GM23338 (cell line): ENCODE results near the gene RER1. TPM values are rescaled to one million over a fixed set of nuclear protein-coding genes. Genes with fewer than 3 reads are reported as not detected.

Source experiments
- ATAC-seq: fragments of 200-7000 bp; cut with Tn5 transposase; 3 replicates; pipeline ENCODE4 v1.9.1; 2020
- DNase-seq: peaks from one replicate; pipeline ENCODE4 v3.0.0-alpha.2; 2015; ENCODE audit warnings: low spot score
- H2AFZ ChIP-seq: fragments of 200-600 bp; sonication (generic); 2 replicates; pipeline ENCODE4 v1.8.0; 2016; ENCODE audit warnings: antibody characterized with exemption, mild to moderate bottlenecking, moderate library complexity
- H3F3A ChIP-seq: fragments of 200-600 bp; sonication (generic); replicated peaks from 2 replicates; pipeline ENCODE4 v1.8.0; 2017; ENCODE audit warnings: antibody characterized with exemption, mixed run types, low read depth
- H3K27ac ChIP-seq: fragments of 200-600 bp; sonication (generic); 2 replicates; pipeline ENCODE4 v1.6.1; 2016; ENCODE audit warnings: low read depth
- H3K27me3 ChIP-seq: fragments of 200-600 bp; sonication (generic); 2 replicates; pipeline ENCODE4 v1.8.0; 2016; ENCODE audit warnings: mild to moderate bottlenecking, mixed run types, moderate library complexity; ENCODE audit not compliant: insufficient read depth
- H3K36me3 ChIP-seq: fragments of 200-600 bp; sonication (generic); 2 replicates; pipeline ENCODE4 v1.8.0; 2016; ENCODE audit warnings: mild to moderate bottlenecking; ENCODE audit not compliant: insufficient read depth
- H3K4me1 ChIP-seq: fragments of 200-600 bp; sonication (generic); 2 replicates; pipeline ENCODE4 v1.8.0; 2016; ENCODE audit warnings: mild to moderate bottlenecking, moderate library complexity; ENCODE audit not compliant: insufficient read depth
- H3K4me2 ChIP-seq: fragments of 200-600 bp; sonication (generic); 2 replicates; pipeline ENCODE4 v1.7.1; 2017; ENCODE audit warnings: mixed run types
- H3K4me3 ChIP-seq: fragments of 200-600 bp; sonication (generic); 2 replicates; pipeline ENCODE4 v1.6.1; 2016; ENCODE audit warnings: mixed run types
- H3K79me2 ChIP-seq: fragments of 200-600 bp; sonication (generic); replicated peaks from 2 replicates; pipeline ENCODE4 v1.8.0; 2017; ENCODE audit warnings: mild to moderate bottlenecking; ENCODE audit not compliant: insufficient read depth
- H3K9me2 ChIP-seq: fragments of 200-600 bp; sonication (generic); 2 replicates; pipeline ENCODE4 v1.8.0; 2017; ENCODE audit not compliant: insufficient read depth
- H4K20me1 ChIP-seq: fragments of 200-600 bp; sonication (generic); replicated peaks from 2 replicates; pipeline ENCODE4 v1.8.0; 2017; ENCODE audit warnings: mild to moderate bottlenecking; ENCODE audit not compliant: insufficient read depth
- H3K27ac Mint-ChIP-seq: 2 replicates; pipeline ENCODE4 v1.8.0; 2020; ENCODE audit warnings: inconsistent platforms, mild to moderate bottlenecking, moderate library complexity, mixed read lengths
- H3K27me3 Mint-ChIP-seq: 3 replicates; pipeline ENCODE4 v1.8.0; 2022; ENCODE audit warnings: low read depth, mild to moderate bottlenecking, moderate library complexity, mixed read lengths, inconsistent platforms; ENCODE audit not compliant: insufficient read depth, poor library complexity
- H3K36me3 Mint-ChIP-seq: 3 replicates; pipeline ENCODE4 v1.8.0; 2021; ENCODE audit warnings: low read depth, mild to moderate bottlenecking, inconsistent platforms, moderate library complexity, mixed read lengths
- H3K4me1 Mint-ChIP-seq: 3 replicates; pipeline ENCODE4 v1.8.0; 2020; ENCODE audit warnings: mild to moderate bottlenecking, inconsistent platforms, mixed read lengths
- H3K4me3 Mint-ChIP-seq: 3 replicates; pipeline ENCODE4 v1.8.0; 2021; ENCODE audit warnings: moderate library complexity, mild to moderate bottlenecking, inconsistent platforms, mixed read lengths
- H3K9me3 Mint-ChIP-seq: 3 replicates; pipeline ENCODE4 v1.8.0; 2020; ENCODE audit warnings: moderate library complexity, mild to moderate bottlenecking, inconsistent platforms, mixed read lengths
- CREB1 ChIP-seq: fragments of 250-450 bp; sonication (Bioruptor Pico); IDR thresholded peaks from 2 replicates; pipeline ENCODE4 v1.5.0; 2020; ENCODE audit warnings: low read depth, mild to moderate bottlenecking, moderate library complexity
- EZH2 ChIP-seq: fragments of 200-600 bp; sonication (generic); IDR thresholded peaks from one replicate; pipeline ENCODE4 v1.8.0; 2017; ENCODE audit warnings: antibody characterized with exemption, mild to moderate bottlenecking, low read depth; ENCODE audit not compliant: unreplicated experiment
- EZH2phosphoT487 ChIP-seq: fragments of 200-600 bp; sonication (generic); IDR thresholded peaks from one replicate; pipeline ENCODE4 v1.8.1; 2018; ENCODE audit warnings: antibody characterized with exemption; ENCODE audit not compliant: unreplicated experiment
- JUNB ChIP-seq: IDR thresholded peaks from one replicate; pipeline ENCODE4 v1.6.1; 2016; ENCODE audit warnings: antibody characterized with exemption; ENCODE audit not compliant: unreplicated experiment
- NANOG ChIP-seq: IDR thresholded peaks from 2 replicates; pipeline ENCODE4 v1.6.1; 2016; ENCODE audit warnings: antibody characterized with exemption, borderline replicate concordance
- POLR2AphosphoS5 ChIP-seq: IDR thresholded peaks from 2 replicates; pipeline ENCODE4 v1.6.1; 2016; ENCODE audit warnings: antibody characterized with exemption, low read depth
- STAT1 ChIP-seq: IDR thresholded peaks from one replicate; pipeline ENCODE4 v1.6.1; 2016; ENCODE audit warnings: antibody characterized with exemption; ENCODE audit not compliant: unreplicated experiment
- ZNF114 ChIP-seq: fragments of 250-450 bp; sonication (Bioruptor Pico); IDR thresholded peaks from 2 replicates; pipeline ENCODE4 v1.5.0; 2020; ENCODE audit warnings: mild to moderate bottlenecking, moderate library complexity
- ZNF331 ChIP-seq: fragments of 250-450 bp; sonication (Bioruptor Pico); IDR thresholded peaks from 2 replicates; pipeline ENCODE4 v1.5.0; 2020; ENCODE audit warnings: low read depth, mild to moderate bottlenecking, moderate library complexity
- polyA plus RNA-seq: library from polyadenylated mRNA; unstranded; fragments of >200 nt; fragmentation: Nextera tagmentation; extraction: Ambion mirVana; gene quantifications from 2 replicates; pipeline ENCODE4 v1.2.1, GENCODE V29; 2016
- total RNA-seq: library from RNA; depleted of rRNA; stranded (reverse); fragments of >200 nt; shearing (Covaris generic); gene quantifications from 2 replicates; pipeline ENCODE4 v1.2.3, GENCODE V29; 2014
- TF ChIP-seq, protein P1 (sequence below): IDR thresholded peaks from 2 replicates; pipeline ENCODE4 v1.6.1; 2016; ENCODE audit warnings: antibody characterized with exemption
- TF ChIP-seq, protein P2 (sequence below), 2 experiments: fragments of 200-600 bp in 1 of 2; sonication (generic) in 1 of 2; conservative IDR thresholded peaks; 2 replicates each; pipeline versions ENCODE4 v1.5.1 to v1.6.1; 2016 to 2017; ENCODE audit warnings: antibody characterized with exemption in 2 of 2, low read depth in 2 of 2, mild to moderate bottlenecking in 2 of 2, moderate library complexity in 1 of 2
- TF ChIP-seq, protein P3 (sequence below): IDR thresholded peaks from one replicate; pipeline ENCODE4 v1.6.1; 2018; ENCODE audit warnings: antibody characterized with exemption; ENCODE audit not compliant: unreplicated experiment
- TF ChIP-seq, protein P4 (sequence below): fragments of 250-450 bp; sonication (Bioruptor Pico); IDR thresholded peaks from 2 replicates; pipeline ENCODE4 v1.5.0; 2020; ENCODE audit warnings: mild to moderate bottlenecking, moderate library complexity

Gene RER1
- total and polyA plus RNA-seq, 2 experiments from 2014 or later: 58.4 to 99.5 TPM

DNA sequence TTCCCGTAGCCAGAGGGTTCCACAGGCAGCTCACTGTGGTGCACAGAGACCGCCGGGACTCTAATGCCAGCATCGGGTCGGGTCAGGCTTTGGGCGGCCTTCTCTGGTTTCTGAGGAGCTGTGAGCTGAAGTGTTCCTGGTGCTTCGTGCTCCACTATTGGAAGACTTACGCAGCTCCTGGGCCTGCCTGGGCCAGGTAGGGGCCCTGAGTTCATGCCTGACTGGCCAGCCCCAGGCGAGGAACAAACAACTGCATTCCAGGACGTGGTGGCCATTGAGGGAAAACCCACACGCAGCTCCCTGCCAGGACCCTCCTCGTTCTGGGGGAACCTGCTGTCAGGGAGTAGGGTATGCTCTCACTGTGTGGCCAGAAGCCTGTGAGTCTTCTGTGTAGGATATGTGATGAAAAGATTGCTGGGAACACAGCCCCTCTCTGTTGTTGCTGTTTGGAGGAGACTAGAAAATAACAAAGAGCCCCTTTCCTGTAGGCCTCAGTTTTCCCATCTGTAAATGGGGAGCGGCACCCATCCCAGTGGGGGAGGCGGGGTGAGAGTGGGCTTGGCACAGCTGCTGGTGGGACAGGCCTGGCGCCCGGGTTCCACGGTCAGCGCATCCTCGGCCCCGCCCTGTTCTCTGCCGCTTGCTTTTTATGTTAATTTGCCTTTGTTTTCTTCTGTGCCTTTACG lies 8.4 kb downstream of the RER1 start:
- H3F3A ChIP-seq: peaks cover 14% of the 10 kb centered on the region; the same call in 1 of the 2 replicates
- no peak overlapping the region for H3K4me2 ChIP-seq
- no peaks in the 10 kb centered on the region for H3K9me2 ChIP-seq
- no peaks in the 10 kb centered on the region; the same call in 2 of the 3 replicates for H3K4me1 Mint-ChIP-seq
- H3K9me3 Mint-ChIP-seq: no peaks in the 10 kb centered on the region; the same call in 2 of the 3 replicates
- H3K27me3 Mint-ChIP-seq: peaks cover 4% of the 10 kb centered on the region
- H3K4me1 ChIP-seq: no peaks in the 10 kb centered on the region
- H3K4me3 ChIP-seq: no peak overlapping the region
- H3K27ac Mint-ChIP-seq: no peak overlapping the region
- no peak overlapping the region for H2AFZ ChIP-seq
- H3K36me3 ChIP-seq: no peaks in the 10 kb centered on the region; the same call in none of the 2 replicates
- H3K4me3 Mint-ChIP-seq: no peak overlapping the region
- H3K27ac ChIP-seq: no peak overlapping the region
- TF ChIP-seq, protein P1, sequence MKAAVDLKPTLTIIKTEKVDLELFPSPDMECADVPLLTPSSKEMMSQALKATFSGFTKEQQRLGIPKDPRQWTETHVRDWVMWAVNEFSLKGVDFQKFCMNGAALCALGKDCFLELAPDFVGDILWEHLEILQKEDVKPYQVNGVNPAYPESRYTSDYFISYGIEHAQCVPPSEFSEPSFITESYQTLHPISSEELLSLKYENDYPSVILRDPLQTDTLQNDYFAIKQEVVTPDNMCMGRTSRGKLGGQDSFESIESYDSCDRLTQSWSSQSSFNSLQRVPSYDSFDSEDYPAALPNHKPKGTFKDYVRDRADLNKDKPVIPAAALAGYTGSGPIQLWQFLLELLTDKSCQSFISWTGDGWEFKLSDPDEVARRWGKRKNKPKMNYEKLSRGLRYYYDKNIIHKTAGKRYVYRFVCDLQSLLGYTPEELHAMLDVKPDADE: no peak
- TF ChIP-seq, protein P2, sequence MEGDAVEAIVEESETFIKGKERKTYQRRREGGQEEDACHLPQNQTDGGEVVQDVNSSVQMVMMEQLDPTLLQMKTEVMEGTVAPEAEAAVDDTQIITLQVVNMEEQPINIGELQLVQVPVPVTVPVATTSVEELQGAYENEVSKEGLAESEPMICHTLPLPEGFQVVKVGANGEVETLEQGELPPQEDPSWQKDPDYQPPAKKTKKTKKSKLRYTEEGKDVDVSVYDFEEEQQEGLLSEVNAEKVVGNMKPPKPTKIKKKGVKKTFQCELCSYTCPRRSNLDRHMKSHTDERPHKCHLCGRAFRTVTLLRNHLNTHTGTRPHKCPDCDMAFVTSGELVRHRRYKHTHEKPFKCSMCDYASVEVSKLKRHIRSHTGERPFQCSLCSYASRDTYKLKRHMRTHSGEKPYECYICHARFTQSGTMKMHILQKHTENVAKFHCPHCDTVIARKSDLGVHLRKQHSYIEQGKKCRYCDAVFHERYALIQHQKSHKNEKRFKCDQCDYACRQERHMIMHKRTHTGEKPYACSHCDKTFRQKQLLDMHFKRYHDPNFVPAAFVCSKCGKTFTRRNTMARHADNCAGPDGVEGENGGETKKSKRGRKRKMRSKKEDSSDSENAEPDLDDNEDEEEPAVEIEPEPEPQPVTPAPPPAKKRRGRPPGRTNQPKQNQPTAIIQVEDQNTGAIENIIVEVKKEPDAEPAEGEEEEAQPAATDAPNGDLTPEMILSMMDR (conservative IDR thresholded peaks at IDR 0.05; ENCODE audit: low read depth in 2 of 2): no peak
- TF ChIP-seq ZNF114 (CRISPR knock-in tag) (no peak), STAT1 (no peak), POLR2AphosphoS5 (no peak), EZH2phosphoT487 (no peak), NANOG (no peak), EZH2 (no peak), CREB1 (CRISPR knock-in tag) (no peak), JUNB (no peak), ZNF331 (CRISPR knock-in tag) (no peak)
- TF ChIP-seq, protein P3, sequence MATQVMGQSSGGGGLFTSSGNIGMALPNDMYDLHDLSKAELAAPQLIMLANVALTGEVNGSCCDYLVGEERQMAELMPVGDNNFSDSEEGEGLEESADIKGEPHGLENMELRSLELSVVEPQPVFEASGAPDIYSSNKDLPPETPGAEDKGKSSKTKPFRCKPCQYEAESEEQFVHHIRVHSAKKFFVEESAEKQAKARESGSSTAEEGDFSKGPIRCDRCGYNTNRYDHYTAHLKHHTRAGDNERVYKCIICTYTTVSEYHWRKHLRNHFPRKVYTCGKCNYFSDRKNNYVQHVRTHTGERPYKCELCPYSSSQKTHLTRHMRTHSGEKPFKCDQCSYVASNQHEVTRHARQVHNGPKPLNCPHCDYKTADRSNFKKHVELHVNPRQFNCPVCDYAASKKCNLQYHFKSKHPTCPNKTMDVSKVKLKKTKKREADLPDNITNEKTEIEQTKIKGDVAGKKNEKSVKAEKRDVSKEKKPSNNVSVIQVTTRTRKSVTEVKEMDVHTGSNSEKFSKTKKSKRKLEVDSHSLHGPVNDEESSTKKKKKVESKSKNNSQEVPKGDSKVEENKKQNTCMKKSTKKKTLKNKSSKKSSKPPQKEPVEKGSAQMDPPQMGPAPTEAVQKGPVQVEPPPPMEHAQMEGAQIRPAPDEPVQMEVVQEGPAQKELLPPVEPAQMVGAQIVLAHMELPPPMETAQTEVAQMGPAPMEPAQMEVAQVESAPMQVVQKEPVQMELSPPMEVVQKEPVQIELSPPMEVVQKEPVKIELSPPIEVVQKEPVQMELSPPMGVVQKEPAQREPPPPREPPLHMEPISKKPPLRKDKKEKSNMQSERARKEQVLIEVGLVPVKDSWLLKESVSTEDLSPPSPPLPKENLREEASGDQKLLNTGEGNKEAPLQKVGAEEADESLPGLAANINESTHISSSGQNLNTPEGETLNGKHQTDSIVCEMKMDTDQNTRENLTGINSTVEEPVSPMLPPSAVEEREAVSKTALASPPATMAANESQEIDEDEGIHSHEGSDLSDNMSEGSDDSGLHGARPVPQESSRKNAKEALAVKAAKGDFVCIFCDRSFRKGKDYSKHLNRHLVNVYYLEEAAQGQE: no peak
- TF ChIP-seq, protein P4, sequence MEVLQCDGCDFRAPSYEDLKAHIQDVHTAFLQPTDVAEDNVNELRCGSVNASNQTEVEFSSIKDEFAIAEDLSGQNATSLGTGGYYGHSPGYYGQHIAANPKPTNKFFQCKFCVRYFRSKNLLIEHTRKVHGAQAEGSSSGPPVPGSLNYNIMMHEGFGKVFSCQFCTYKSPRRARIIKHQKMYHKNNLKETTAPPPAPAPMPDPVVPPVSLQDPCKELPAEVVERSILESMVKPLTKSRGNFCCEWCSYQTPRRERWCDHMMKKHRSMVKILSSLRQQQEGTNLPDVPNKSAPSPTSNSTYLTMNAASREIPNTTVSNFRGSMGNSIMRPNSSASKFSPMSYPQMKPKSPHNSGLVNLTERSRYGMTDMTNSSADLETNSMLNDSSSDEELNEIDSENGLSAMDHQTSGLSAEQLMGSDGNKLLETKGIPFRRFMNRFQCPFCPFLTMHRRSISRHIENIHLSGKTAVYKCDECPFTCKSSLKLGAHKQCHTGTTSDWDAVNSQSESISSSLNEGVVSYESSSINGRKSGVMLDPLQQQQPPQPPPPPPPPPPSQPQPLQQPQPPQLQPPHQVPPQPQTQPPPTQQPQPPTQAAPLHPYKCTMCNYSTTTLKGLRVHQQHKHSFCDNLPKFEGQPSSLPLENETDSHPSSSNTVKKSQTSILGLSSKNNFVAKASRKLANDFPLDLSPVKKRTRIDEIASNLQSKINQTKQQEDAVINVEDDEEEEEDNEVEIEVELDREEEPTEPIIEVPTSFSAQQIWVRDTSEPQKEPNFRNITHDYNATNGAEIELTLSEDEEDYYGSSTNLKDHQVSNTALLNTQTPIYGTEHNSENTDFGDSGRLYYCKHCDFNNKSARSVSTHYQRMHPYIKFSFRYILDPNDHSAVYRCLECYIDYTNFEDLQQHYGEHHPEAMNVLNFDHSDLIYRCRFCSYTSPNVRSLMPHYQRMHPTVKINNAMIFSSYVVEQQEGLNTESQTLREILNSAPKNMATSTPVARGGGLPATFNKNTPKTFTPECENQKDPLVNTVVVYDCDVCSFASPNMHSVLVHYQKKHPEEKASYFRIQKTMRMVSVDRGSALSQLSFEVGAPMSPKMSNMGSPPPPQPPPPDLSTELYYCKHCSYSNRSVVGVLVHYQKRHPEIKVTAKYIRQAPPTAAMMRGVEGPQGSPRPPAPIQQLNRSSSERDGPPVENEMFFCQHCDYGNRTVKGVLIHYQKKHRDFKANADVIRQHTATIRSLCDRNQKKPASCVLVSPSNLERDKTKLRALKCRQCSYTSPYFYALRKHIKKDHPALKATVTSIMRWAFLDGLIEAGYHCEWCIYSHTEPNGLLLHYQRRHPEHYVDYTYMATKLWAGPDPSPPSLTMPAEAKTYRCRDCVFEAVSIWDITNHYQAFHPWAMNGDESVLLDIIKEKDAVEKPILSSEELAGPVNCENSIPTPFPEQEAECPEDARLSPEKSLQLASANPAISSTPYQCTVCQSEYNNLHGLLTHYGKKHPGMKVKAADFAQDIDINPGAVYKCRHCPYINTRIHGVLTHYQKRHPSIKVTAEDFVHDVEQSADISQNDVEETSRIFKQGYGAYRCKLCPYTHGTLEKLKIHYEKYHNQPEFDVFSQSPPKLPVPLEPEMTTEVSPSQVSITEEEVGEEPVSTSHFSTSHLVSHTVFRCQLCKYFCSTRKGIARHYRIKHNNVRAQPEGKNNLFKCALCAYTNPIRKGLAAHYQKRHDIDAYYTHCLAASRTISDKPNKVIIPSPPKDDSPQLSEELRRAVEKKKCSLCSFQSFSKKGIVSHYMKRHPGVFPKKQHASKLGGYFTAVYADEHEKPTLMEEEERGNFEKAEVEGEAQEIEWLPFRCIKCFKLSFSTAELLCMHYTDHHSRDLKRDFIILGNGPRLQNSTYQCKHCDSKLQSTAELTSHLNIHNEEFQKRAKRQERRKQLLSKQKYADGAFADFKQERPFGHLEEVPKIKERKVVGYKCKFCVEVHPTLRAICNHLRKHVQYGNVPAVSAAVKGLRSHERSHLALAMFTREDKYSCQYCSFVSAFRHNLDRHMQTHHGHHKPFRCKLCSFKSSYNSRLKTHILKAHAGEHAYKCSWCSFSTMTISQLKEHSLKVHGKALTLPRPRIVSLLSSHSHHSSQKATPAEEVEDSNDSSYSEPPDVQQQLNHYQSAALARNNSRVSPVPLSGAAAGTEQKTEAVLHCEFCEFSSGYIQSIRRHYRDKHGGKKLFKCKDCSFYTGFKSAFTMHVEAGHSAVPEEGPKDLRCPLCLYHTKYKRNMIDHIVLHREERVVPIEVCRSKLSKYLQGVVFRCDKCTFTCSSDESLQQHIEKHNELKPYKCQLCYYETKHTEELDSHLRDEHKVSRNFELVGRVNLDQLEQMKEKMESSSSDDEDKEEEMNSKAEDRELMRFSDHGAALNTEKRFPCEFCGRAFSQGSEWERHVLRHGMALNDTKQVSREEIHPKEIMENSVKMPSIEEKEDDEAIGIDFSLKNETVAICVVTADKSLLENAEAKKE (CRISPR knock-in tag): no peak
- H3K36me3 Mint-ChIP-seq: peaks cover 69% of the 10 kb centered on the region
- no peak for ATAC-seq
- H4K20me1 ChIP-seq: no peaks in the 10 kb centered on the region; the same call in 1 of the 2 replicates
- DNase-seq: no peak
- H3K27me3 ChIP-seq: no peaks in the 10 kb centered on the region
- peaks cover 9% of the 10 kb centered on the region for H3K79me2 ChIP-seq
